ENCODE measurements around the gene CALR3. TPM values are rescaled to one million over a fixed set of nuclear protein-coding genes. Genes with fewer than 3 reads are reported as not detected.
"Not testable (repeated sequence)": the region's sequence is repeated elsewhere in the genome, so short reads cannot be mapped to it uniquely, and the experiment has no call there.

Gene CALR3
- total and polyA plus RNA-seq, 9 donors: 0.17 to 0.22 TPM; not detected in 7

DNA sequence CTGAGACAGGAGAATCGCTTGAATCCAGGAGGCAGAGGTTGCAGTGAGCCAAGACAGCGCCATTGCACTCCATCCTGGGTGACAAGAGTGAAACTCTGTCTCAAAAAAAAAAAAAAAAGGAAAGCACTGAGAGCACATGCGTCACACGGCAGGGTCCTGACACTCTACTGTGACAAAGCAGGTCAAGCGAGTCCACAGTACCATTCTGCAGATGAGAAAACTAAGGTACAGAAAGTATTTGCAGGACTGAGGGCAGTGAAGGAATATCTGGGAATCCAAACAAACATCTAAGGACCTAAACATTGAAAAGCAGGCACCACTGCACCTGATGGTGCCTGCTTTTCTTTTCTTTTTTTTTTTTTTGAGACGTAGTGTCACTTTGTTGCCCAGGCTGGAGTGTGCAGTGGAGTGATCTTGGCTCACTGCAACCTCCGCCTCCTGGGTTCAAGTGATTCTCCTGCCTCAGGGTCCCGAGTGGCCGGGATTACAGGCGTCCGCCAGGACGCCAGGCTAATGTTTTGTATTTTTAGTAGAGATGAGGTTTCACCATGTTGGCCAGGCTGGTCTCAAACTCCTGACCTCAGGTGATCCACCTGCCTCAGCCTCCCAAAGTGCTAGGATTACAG is 29.1 kb downstream of the CALR3 start:
- not testable (repeated sequence) for DNase-seq; H3K9me3 ChIP-seq (replicated peaks; ENCODE audit: control insufficient read depth, low read depth, low read length); H3K27me3 ChIP-seq (ENCODE audit: control insufficient read depth, insufficient read depth, low read length); H3K27ac ChIP-seq (ENCODE audit: low read length); H3K36me3 ChIP-seq (ENCODE audit: control insufficient read depth, insufficient read depth, low read length); H3K4me3 ChIP-seq (ENCODE audit: low read length)
- 86% methylated on average over 2 of the region's 12 CpGs for WGBS (ENCODE audit: insufficient coverage)
- peaks cover 43% of the 10 kb centered on the region for H3K4me1 ChIP-seq (ENCODE audit: control insufficient read depth, insufficient read depth, low read length)

DNA sequence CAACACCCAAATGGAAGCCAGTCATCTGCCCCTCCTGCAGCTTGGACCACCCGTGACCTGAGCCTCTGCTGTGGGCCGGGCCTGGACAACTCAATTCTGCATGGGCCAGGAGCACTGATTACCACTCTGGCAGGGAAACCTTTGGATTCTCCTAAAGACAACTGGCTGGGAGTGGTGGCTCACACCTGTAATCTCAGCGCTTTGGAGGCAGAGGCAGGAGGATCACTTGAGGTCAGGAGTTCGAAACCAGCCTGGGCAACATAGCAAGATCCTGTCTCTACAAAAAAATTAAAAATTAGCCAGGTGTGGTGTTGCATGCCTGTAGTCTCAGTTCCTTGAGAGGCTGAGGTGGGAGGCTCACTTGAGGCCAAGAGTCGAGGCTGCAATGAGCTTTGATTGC is 30.7 kb downstream of the CALR3 start:
- Histone ChIP-seq H3K4me3 (ENCODE audit: low read length) (no peak overlapping the region), H3K27ac (ENCODE audit: low read length) (no peak overlapping the region), H3K9me3 (replicated peaks; ENCODE audit: control insufficient read depth, low read depth, low read length) (no peaks in the 10 kb centered on the region), H3K27me3 (ENCODE audit: control insufficient read depth, insufficient read depth, low read length) (no peaks in the 10 kb centered on the region), H3K4me1 (ENCODE audit: control insufficient read depth, insufficient read depth, low read length) (peaks cover 41% of the 10 kb centered on the region), H3K36me3 (ENCODE audit: control insufficient read depth, insufficient read depth, low read length) (peaks cover 8% of the 10 kb centered on the region)
- 93% methylated on average over 2 of the region's 5 CpGs for WGBS (ENCODE audit: insufficient coverage)
- DNase-seq: no peak

- Histone ChIP-seq H3K27me3 (ENCODE audit: control insufficient read depth, insufficient read depth, low read length) (no peaks in the 10 kb centered on the region), H3K27ac (ENCODE audit: low read length) (peak overlapping the region; percentile 29), H3K9me3 (replicated peaks; ENCODE audit: control insufficient read depth, low read depth, low read length) (no peaks in the 10 kb centered on the region), H3K4me3 (ENCODE audit: low read length) (no peak overlapping the region), H3K4me1 (ENCODE audit: control insufficient read depth, insufficient read depth, low read length) (peaks cover 41% of the 10 kb centered on the region), H3K36me3 (ENCODE audit: control insufficient read depth, insufficient read depth, low read length) (peaks cover 6% of the 10 kb centered on the region)
- no peak for DNase-seq
- 59% methylated on average over 11 of the region's 12 CpGs for WGBS (ENCODE audit: insufficient coverage)
Observed at GRCh38 chr19:16463991-16464575, 31.9 kb downstream of the CALR3 start.

DNA sequence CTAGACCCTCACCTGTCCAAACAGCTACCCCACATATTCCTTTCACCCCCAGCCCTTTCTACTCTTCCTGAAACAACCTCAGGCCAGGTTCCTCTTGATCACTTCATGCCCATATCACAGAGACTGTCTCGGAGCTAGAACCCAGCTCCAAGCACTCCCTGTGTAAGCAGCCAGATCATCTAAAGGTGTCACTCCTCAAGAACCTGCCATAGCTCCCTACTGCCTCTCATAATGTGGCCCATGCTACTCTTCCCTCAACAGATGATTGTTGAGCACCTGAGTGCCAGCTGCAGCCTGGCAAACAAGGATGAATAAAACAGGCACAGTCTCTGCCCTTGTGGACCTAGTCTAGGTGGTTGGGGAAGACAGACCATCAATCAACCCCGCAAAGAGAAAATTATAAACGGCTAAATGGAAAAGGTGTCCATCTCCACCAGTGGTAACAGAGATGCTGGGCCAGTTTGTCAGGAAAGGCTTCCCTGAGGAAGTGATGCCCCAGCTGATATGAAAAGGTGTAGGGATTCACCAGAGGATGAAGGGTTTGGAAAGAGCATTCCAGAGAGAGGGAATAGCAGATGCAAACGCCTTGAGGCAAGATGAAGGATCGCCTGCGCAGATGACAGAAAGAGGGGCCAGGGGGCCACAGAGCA is 32.5 kb downstream of the CALR3 start:
- H3K4me1 ChIP-seq (ENCODE audit: control insufficient read depth, insufficient read depth, low read length): peaks cover 47% of the 10 kb centered on the region
- H3K36me3 ChIP-seq (ENCODE audit: control insufficient read depth, insufficient read depth, low read length): peaks cover 4% of the 10 kb centered on the region
- H3K27me3 ChIP-seq (ENCODE audit: control insufficient read depth, insufficient read depth, low read length): no peaks in the 10 kb centered on the region
- H3K4me3 ChIP-seq (ENCODE audit: low read length): no peak overlapping the region
- 87% methylated on average over 6 of the region's 6 CpGs for WGBS (ENCODE audit: insufficient coverage)
- H3K9me3 ChIP-seq (replicated peaks; ENCODE audit: control insufficient read depth, low read depth, low read length): no peaks in the 10 kb centered on the region
- DNase-seq: no peak
- no peak overlapping the region for H3K27ac ChIP-seq (ENCODE audit: low read length)

GRCh38 chr19:16462757-16463250 is 33.2 kb downstream of the CALR3 start:
- peaks cover 50% of the 10 kb centered on the region for H3K4me1 ChIP-seq (ENCODE audit: control insufficient read depth, insufficient read depth, low read length)
- 68% methylated on average over 3 of the region's 6 CpGs for WGBS (ENCODE audit: insufficient coverage)
- H3K4me3 ChIP-seq (ENCODE audit: low read length): no peak overlapping the region
- H3K9me3 ChIP-seq (replicated peaks; ENCODE audit: control insufficient read depth, low read depth, low read length): no peaks in the 10 kb centered on the region
- H3K27ac ChIP-seq (ENCODE audit: low read length): no peak overlapping the region
- DNase-seq: no peak
- peaks cover 4% of the 10 kb centered on the region for H3K36me3 ChIP-seq (ENCODE audit: control insufficient read depth, insufficient read depth, low read length)
- H3K27me3 ChIP-seq (ENCODE audit: control insufficient read depth, insufficient read depth, low read length): no peaks in the 10 kb centered on the region

GRCh38 chr19:16461630-16462051 is 34.3 kb downstream of the CALR3 start:
- no peak overlapping the region for H3K4me3 ChIP-seq (ENCODE audit: low read length)
- H3K27me3 ChIP-seq (ENCODE audit: control insufficient read depth, insufficient read depth, low read length): no peaks in the 10 kb centered on the region
- peak; percentile 46 for DNase-seq
- H3K4me1 ChIP-seq (ENCODE audit: control insufficient read depth, insufficient read depth, low read length): peaks cover 60% of the 10 kb centered on the region
- peak overlapping the region; percentile 62 for H3K27ac ChIP-seq (ENCODE audit: low read length)
- 33% methylated on average over 3 of the region's 9 CpGs for WGBS (ENCODE audit: insufficient coverage)
- H3K36me3 ChIP-seq (ENCODE audit: control insufficient read depth, insufficient read depth, low read length): peaks cover 4% of the 10 kb centered on the region
- H3K9me3 ChIP-seq (replicated peaks; ENCODE audit: control insufficient read depth, low read depth, low read length): no peaks in the 10 kb centered on the region

DNA sequence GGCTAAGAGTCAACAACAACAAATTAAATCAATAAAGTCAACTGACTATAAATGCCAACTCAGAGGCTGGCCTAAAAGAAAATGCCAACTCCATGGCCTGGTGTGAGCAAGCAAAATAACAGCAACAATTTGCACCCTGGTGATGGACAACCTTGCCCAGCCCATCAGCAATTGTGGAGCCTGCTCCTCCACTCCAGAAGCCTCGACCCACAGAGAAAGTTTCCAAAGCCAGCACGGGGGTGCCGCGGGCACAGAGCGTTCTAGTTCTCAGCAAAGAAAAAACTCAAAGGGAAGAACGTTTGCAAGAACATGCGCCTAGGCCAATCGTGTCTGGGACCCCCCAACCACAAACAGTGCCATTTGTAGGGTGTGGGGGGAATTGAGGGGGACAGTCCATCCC is 35.5 kb downstream of the CALR3 start:
- Histone ChIP-seq H3K27me3 (ENCODE audit: control insufficient read depth, insufficient read depth, low read length) (no peaks in the 10 kb centered on the region), H3K4me1 (ENCODE audit: control insufficient read depth, insufficient read depth, low read length) (peaks cover 62% of the 10 kb centered on the region), H3K4me3 (ENCODE audit: low read length) (no peak overlapping the region), H3K9me3 (replicated peaks; ENCODE audit: control insufficient read depth, low read depth, low read length) (no peaks in the 10 kb centered on the region), H3K27ac (ENCODE audit: low read length) (no peak overlapping the region), H3K36me3 (ENCODE audit: control insufficient read depth, insufficient read depth, low read length) (peaks cover 3% of the 10 kb centered on the region)
- DNase-seq: no peak
- 71% methylated on average over 1 of the region's 8 CpGs for WGBS (ENCODE audit: insufficient coverage)

- Histone ChIP-seq H3K27me3 (ENCODE audit: control insufficient read depth, insufficient read depth, low read length) (no peaks in the 10 kb centered on the region), H3K27ac (ENCODE audit: low read length) (no peak overlapping the region), H3K4me1 (ENCODE audit: control insufficient read depth, insufficient read depth, low read length) (peaks cover 62% of the 10 kb centered on the region), H3K4me3 (ENCODE audit: low read length) (no peak overlapping the region), H3K9me3 (replicated peaks; ENCODE audit: control insufficient read depth, low read depth, low read length) (no peaks in the 10 kb centered on the region), H3K36me3 (ENCODE audit: control insufficient read depth, insufficient read depth, low read length) (peaks cover 2% of the 10 kb centered on the region)
- WGBS (ENCODE audit: insufficient coverage): 100% methylated on average over 1 of the region's 3 CpGs
- no peak for DNase-seq
Observed at GRCh38 chr19:16459680-16460079, 36.3 kb downstream of the CALR3 start.

DNA sequence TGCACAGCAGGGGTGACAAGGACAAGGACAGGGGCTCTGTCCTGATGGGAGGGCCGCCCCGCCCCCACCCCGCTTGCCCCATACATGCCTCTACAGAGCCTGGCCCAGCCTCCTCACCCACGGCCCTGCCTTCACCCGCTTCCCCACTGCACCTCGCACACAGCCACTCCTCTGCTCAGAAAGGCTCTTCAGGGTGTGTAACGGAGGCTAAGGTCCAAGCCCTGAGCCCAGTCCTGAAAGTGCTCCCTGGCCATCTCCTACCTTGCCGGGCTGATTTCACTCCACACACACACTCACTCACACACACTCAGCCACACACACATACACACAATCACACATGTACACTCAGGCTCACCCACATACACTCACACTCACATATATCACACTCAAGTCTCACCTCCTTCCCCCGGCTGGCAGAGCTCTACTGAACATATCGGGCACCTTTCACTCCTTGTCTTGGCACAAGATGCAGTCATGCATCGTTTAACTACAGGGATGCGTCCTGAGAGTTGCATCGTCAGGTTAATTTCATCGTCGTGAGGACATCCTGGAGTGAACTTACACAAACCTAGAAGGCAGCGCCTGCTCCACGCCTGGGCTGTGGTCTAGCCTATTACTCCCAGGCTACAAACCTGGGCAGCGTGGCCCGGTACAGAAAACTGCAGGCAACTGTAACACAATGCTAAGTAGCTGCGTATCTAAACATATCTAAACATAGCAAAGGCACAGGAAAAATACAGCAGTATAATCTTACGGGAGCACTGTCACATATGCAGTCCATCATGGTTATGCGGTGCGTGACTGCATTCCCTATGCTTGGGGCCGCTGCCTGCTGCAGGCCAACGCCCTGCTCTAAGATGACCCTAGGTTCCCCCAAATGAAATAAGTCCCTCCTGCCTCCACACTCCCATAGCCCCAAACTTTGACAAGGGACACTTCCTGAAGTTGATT is 37.3 kb downstream of the CALR3 start:
- WGBS (ENCODE audit: insufficient coverage): 72% methylated on average over 17 of the region's 25 CpGs
- no peaks in the 10 kb centered on the region for H3K9me3 ChIP-seq (replicated peaks; ENCODE audit: control insufficient read depth, low read depth, low read length)
- H3K27me3 ChIP-seq (ENCODE audit: control insufficient read depth, insufficient read depth, low read length): no peaks in the 10 kb centered on the region
- no peaks in the 10 kb centered on the region for H3K36me3 ChIP-seq (ENCODE audit: control insufficient read depth, insufficient read depth, low read length)
- no peak overlapping the region for H3K27ac ChIP-seq (ENCODE audit: low read length)
- H3K4me3 ChIP-seq (ENCODE audit: low read length): no peak overlapping the region
- DNase-seq: no peak
- peaks cover 62% of the 10 kb centered on the region for H3K4me1 ChIP-seq (ENCODE audit: control insufficient read depth, insufficient read depth, low read length)

GRCh38 chr19:16457954-16458331 is 38.0 kb downstream of the CALR3 start:
- H3K4me3 ChIP-seq (ENCODE audit: low read length): no peak overlapping the region

More at GRCh38 chr19:16457954-16458331, 38.0 kb downstream of the CALR3 start:
- H3K27ac ChIP-seq (ENCODE audit: low read length): peak overlapping the region; percentile 42
- no peaks in the 10 kb centered on the region for H3K9me3 ChIP-seq (replicated peaks; ENCODE audit: control insufficient read depth, low read depth, low read length)
- DNase-seq: no peak
- 66% methylated on average over 7 of the region's 8 CpGs for WGBS (ENCODE audit: insufficient coverage)
- no peaks in the 10 kb centered on the region for H3K36me3 ChIP-seq (ENCODE audit: control insufficient read depth, insufficient read depth, low read length)
- no peaks in the 10 kb centered on the region for H3K27me3 ChIP-seq (ENCODE audit: control insufficient read depth, insufficient read depth, low read length)
- H3K4me1 ChIP-seq (ENCODE audit: control insufficient read depth, insufficient read depth, low read length): peaks cover 56% of the 10 kb centered on the region
